GM23338 (cell line): ENCODE results near the gene MARK3.

Source experiments
- CREB1 ChIP-seq: fragments of 250-450 bp; sonication (Bioruptor Pico); IDR thresholded peaks from 2 replicates; pipeline ENCODE4 v1.5.0; 2020; ENCODE audit warnings: low read depth, mild to moderate bottlenecking, moderate library complexity
- CTCF ChIP-seq, 2 experiments: fragments of 200-600 bp in 1 of 2; sonication (generic) in 1 of 2; conservative IDR thresholded peaks; 2 replicates each; pipeline versions ENCODE4 v1.5.1 to v1.6.1; 2016 to 2017; ENCODE audit warnings: antibody characterized with exemption in 2 of 2, low read depth in 2 of 2, mild to moderate bottlenecking in 2 of 2, moderate library complexity in 1 of 2
- ETS1 ChIP-seq: IDR thresholded peaks from 2 replicates; pipeline ENCODE4 v1.6.1; 2016; ENCODE audit warnings: antibody characterized with exemption
- EZH2 ChIP-seq: fragments of 200-600 bp; sonication (generic); IDR thresholded peaks from one replicate; pipeline ENCODE4 v1.8.0; 2017; ENCODE audit warnings: antibody characterized with exemption, mild to moderate bottlenecking, low read depth; ENCODE audit not compliant: unreplicated experiment
- EZH2phosphoT487 ChIP-seq: fragments of 200-600 bp; sonication (generic); IDR thresholded peaks from one replicate; pipeline ENCODE4 v1.8.1; 2018; ENCODE audit warnings: antibody characterized with exemption; ENCODE audit not compliant: unreplicated experiment
- JUNB ChIP-seq: IDR thresholded peaks from one replicate; pipeline ENCODE4 v1.6.1; 2016; ENCODE audit warnings: antibody characterized with exemption; ENCODE audit not compliant: unreplicated experiment
- NANOG ChIP-seq: IDR thresholded peaks from 2 replicates; pipeline ENCODE4 v1.6.1; 2016; ENCODE audit warnings: antibody characterized with exemption, borderline replicate concordance
- POLR2AphosphoS5 ChIP-seq: IDR thresholded peaks from 2 replicates; pipeline ENCODE4 v1.6.1; 2016; ENCODE audit warnings: antibody characterized with exemption, low read depth
- REST ChIP-seq: IDR thresholded peaks from one replicate; pipeline ENCODE4 v1.6.1; 2018; ENCODE audit warnings: antibody characterized with exemption; ENCODE audit not compliant: unreplicated experiment
- STAT1 ChIP-seq: IDR thresholded peaks from one replicate; pipeline ENCODE4 v1.6.1; 2016; ENCODE audit warnings: antibody characterized with exemption; ENCODE audit not compliant: unreplicated experiment
- ZNF114 ChIP-seq: fragments of 250-450 bp; sonication (Bioruptor Pico); IDR thresholded peaks from 2 replicates; pipeline ENCODE4 v1.5.0; 2020; ENCODE audit warnings: mild to moderate bottlenecking, moderate library complexity

GRCh38 chr14:103380719-103381377, 4.4 kb upstream of the MARK3 start:
- TF ChIP-seq CTCF (conservative IDR thresholded peaks at IDR 0.05; ENCODE audit: low read depth in 2 of 2) (no peak), NANOG (no peak), REST (no peak), CREB1 (CRISPR knock-in tag) (no peak), EZH2 (no peak), ETS1 (no peak), POLR2AphosphoS5 (no peak), JUNB (no peak), EZH2phosphoT487 (no peak), ZNF114 (CRISPR knock-in tag) (no peak), STAT1 (no peak)
